Cerebellar nuclear complex (tissue), 1 donor: ENCODE results near the gene CCNY.
"Not testable (repeated sequence)": the region's sequence is repeated elsewhere in the genome, so short reads cannot be mapped to it uniquely, and the experiment has no call there.

Source experiments
- DNase-seq, 2 experiments: peaks; one replicate each; lab custom pipeline; 2025; lab: John Stamatoyannopoulos, UW

CCNY gene

GRCh38 chr10:35354257-35354656 lies 17.9 kb downstream of the CCNY start:
- not testable (repeated sequence) for DNase-seq

- DNase-seq, result no peak
Measured at GRCh38 chr10:35355971-35356724, 19.8 kb downstream of the CCNY start.

GRCh38 chr10:35356725-35357092 lies 20.4 kb downstream of the CCNY start:
- DNase-seq, result no peak

DNA sequence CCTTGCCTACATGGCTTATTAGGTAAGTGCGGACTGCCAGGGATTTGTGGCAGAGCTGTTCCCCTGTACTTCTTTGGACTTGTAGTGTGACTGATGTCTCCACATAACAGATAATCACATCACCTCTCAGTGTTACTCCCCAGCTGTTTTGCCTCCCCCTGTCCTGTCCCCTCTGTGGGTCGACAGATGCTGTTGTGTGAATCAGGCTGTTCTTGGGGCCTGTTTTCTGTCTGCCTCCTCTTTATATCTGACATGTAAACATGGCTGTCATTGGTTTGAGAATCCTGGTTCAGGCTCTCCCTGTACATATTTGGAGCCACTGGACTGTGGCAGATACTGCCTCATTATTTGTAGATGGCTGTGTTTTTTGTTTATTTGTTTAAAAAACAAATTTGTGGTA lies 22.7 kb downstream of the CCNY start:
- DNase-seq, result no peak

DNA sequence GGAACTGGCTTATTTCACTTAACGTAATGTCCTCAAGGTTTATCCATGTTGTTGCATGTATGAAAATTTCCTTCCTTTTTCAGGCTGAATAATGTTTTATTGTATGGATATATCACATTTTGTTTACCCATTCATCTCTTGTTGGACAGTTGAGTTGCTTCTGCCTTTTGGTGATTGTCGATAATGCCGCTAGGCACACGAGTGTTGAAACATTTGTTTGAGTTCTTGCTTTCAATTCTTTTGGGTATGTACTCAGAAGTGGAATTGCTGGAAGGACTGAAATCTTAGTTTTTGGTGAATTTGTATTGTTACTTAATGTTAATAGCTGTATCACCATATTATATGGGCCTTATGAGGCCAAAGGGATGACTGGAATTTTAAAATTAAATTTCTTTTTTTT lies 23.6 kb downstream of the CCNY start:
- no peak for DNase-seq

DNA sequence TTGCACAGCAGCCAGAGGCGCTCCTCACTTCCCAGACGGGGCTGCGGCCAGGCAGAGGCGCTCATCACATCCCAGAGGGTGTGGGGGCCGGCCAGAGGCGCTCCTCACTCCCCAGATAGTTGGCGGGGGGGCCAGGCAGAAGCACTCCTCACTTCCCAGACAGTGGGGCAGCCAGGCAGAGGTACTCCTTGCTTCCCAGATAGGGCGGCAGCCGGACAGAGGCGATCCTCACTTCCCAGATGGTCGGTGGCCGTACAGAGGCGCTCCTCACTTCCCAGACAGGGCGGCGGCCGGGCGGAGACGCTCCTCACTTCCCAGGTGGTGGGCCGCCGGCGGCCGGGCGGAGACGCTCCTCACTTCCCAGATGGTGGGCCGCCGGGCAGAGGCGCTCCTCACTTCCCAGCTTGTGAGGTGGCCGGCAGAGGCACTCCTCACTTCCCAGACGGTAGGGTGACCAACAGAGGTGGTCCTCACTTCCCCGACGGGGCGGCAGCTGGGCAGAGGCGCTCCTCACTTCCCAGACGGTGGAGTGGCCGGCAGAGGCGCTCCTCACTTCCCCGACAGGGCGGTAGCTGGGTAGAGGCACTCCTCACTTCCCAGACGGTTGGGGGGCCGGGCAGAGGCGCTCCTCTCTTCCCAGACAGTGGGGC lies 26.5 kb downstream of the CCNY start:
- DNase-seq, result no peak

- DNase-seq, result no peak
Measured at GRCh38 chr10:35363587-35363986, 27.3 kb downstream of the CCNY start.

GRCh38 chr10:35364808-35365207 lies 28.5 kb downstream of the CCNY start:
- no peak for DNase-seq

DNA sequence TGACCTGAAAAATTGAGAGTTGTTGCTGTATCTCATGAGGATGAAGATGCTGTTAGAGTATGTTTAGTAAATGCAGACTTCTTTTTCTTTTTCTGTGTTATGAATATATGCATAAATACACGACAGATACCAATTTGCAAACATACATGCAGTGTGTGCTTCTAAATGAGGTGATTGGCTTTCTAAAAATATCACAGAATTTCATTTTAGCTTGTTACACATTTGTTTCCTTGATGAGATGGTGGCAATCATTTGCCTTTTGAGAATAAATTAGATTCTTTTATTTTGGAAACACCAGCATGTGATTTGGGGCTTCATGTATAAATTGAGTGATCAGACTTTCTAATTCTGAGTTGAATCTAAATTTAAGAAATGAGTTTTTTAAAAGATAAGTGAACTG lies 29.7 kb downstream of the CCNY start:
- no peak for DNase-seq

DNA sequence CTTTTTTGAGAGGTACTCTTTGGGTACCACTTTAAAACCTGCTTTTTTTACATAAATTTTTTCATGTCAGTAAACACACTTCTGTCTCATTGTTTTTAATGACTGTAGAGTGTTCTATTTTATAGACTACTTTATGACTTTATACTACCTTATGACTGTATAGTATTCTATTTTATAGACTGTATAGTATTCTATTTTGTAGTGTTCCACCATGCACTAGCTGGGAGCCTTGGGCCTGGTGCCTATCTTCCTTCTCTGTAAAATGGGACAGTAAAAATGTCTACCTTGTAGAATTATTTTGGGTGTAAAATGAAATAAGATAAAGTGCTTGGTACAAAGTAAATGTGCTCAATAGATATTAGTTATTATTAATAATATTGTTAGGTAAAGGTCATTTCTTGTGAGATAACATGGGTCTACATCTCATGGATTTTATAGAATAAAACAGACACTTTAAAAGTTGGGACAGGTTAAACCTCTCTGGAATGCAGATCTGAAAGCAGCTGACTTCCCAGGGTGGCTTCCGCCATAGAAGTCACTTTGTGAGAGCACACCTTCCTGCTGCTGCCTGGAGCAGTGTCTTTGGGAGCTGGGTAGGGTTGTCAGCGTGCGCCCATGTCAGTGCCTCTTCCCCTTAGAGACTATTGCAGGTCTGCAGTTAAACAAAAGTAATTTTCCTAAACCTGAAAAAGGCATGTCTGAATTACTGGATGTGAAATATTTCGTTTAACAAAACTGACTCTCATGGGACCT lies 31.0 kb downstream of the CCNY start:
- DNase-seq, result no peak

DNA sequence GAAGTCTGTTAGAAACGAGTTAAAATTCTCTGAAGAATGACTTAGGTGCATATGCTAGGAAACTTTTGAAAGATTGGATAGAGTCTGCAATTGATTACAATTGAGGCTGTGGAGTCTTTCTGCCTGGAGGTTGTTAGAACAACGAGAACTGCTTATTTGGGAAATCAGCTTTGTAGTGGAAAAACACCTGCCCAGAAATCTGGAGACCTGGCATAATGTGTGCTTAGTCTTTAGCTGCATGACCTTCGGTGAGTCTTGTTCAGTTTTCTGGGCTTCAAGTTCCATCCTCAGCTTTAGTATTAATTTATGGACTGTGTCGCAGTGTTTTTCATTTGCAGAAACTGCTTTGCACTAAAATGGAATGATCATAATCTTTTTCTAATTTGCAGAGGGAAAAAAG lies 31.7 kb downstream of the CCNY start:
- no peak for DNase-seq

- no peak for DNase-seq
Measured at GRCh38 chr10:35368485-35369048, 32.3 kb downstream of the CCNY start.

DNA sequence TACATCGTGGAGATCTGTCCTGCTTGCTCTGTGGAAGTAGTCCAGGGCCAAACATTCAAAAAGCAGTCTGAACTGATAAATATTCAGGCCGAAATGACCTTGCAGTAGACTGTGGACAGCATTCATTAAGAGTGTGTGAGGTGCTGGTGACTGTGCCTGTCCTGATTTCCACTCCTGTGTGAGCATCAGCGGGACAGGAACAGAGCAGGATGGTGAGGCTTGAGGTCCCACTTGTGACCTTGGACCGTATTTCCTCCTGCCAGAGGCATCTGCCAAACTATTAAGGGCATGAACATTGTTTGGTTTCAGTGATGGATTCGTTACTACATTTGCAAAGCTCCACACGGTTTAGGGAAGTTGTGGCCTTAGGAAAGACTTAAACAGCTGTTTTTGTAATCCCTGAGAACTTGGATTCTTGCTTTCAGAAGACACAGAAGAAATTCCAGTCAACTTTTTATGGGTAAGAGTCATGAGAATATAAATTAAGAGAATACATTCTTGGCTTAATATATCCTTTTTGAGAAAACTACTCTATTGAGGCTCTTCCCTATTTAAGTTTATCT lies 32.8 kb downstream of the CCNY start:
- DNase-seq, result no peak

GRCh38 chr10:35371731-35372130 lies 35.4 kb downstream of the CCNY start:
- DNase-seq, result no peak

DNA sequence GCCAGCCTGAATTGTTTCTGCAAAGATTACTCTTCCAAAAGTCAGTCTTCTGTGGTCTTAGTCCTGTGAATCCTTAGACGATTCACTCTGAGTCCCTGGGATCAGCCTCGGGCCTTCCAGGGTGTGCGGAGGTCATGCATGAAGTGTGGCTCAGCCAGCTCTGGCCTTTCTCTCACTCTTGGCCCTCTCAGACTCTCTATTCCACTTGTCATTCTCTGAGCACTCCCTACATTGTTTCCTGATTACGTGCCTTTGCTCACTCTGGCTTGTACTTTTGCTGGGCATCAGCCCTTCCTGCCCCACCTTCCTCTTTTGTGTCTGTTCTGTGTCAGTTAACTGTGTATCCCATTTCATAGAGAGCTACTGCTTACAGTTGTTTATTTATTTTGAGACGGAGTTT lies 36.0 kb downstream of the CCNY start:
- no peak for DNase-seq

DNA sequence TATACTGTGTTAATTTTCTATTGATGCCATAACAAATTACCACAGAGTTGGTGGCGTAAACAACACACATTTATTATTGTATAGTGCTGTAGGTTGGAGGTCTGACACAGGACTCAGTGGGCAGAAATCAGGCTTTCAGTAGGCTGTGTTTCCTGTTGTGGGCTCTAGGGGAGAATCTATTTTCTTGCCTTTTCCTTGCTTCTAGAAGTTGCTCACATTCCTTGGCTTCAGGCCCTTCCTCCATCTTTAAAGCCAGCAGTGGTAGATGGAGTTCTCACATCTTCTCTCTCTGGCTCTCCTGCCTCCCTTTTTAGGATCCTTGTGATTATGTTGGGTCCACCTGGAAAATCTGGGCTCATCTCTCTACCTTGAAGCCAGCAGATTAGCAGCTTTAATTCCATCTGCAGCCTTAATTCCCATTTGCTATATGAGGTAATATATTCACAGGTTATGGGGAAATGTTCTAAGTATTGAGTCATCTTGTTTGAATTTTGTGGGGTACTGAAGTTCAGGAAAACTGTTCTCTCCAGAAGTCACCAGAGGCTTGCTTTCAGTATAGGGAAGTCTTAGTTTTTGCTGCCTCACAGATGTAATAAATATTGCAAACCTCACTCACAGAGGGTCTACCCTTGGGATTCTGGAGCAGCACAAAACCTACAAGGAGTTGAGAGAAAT lies 38.9 kb downstream of the CCNY start:
- DNase-seq, result no peak

DNA sequence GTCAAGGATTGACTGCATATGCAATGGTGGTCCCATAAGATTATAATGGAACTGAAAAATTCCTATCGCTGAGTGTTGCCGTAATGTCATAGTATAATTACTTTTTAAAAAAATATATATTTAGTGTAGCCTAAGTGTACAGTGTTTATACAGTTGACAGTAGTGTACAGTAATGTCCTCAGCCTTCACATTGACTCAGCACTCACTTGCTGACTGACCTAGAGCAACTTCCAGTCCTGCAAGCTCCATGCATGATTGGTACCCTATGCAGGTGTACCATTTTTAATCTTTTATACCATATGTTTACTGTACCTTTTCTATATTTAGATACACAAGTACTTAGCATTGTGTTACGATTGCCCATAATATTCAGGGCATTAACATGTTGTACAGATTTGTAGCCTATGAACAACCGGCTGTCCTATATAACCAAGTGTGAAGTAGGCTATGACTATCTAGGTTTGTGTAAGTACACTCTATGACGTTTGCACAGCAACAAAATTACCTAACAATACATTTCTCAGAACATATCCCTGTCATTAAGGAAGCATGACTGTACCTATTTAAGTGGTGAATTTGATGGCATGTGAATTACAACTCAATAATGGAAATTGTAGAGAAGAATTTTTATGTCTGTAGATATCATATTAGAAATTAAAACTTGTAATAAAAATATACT lies 40.9 kb downstream of the CCNY start:
- DNase-seq, result no peak

GRCh38 chr10:35378541-35379210 lies 42.4 kb downstream of the CCNY start:
- DNase-seq, result no peak

GRCh38 chr10:35379226-35380137 lies 43.2 kb downstream of the CCNY start:
- DNase-seq, result no peak

GRCh38 chr10:35382096-35382495 lies 45.8 kb downstream of the CCNY start:
- no peak for DNase-seq
